IMR-90 (cell line): Measurements from ENCODE around the gene MUC5B. TPM values are rescaled to one million over a fixed set of nuclear protein-coding genes. Genes with fewer than 3 reads are reported as not detected.

Source experiments
- ATAC-seq: fragments of 200-7000 bp; cut with Tn5 transposase; 2 replicates; pipeline ENCODE4 v1.9.1; 2020; ENCODE audit warnings: low read depth, mild to moderate bottlenecking, moderate library complexity
- BruUV-seq: library from RNA; stranded (reverse); fragments of 400-500 nt; replicated peaks from 2 replicates; lab custom pipeline; 2021; lab: Mats Ljungman, UMichigan
- CTCF ChIA-PET: fragments of 300-600 bp; formaldehyde crosslinking; extraction: SDS; loops from one replicate; lab custom pipeline; 2021; ENCODE audit warnings: antibody characterized with exemption; lab: Yijun Ruan, JAX
- POLR2A ChIA-PET: fragments of 300-600 bp; sonication (Branson Sonifier 250); formaldehyde crosslinking; loops from one replicate; lab custom pipeline; 2022; ENCODE audit warnings: antibody characterized with exemption; ENCODE audit not compliant: unreplicated experiment; lab: Charles Lee
- DNase-seq: peaks from one replicate; pipeline ENCODE4 v3.0.0; 2013
- H2AFZ ChIP-seq: replicated peaks from 2 replicates; pipeline ENCODE3; 2013; ENCODE audit warnings: low read length, mild to moderate bottlenecking; ENCODE audit not compliant: poor library complexity
- H2AK5ac ChIP-seq: 2 replicates; pipeline ENCODE4 v1.6.1; 2013; ENCODE audit warnings: low read depth, low read length, inconsistent platforms
- H2AK9ac ChIP-seq: replicated peaks from 2 replicates; pipeline ENCODE3; 2013; ENCODE audit warnings: mild to moderate bottlenecking, low read depth, low read length, moderate library complexity; ENCODE audit not compliant: poor library complexity
- H2BK120ac ChIP-seq: 2 replicates; pipeline ENCODE4 v1.6.1; 2013; ENCODE audit warnings: low read depth, low read length, inconsistent platforms
- H2BK15ac ChIP-seq: 3 replicates; pipeline ENCODE4 v1.6.1; 2013; ENCODE audit warnings: low read depth, low read length, inconsistent platforms
- H2BK20ac ChIP-seq: 2 replicates; pipeline ENCODE4 v1.6.1; 2013; ENCODE audit warnings: low read depth, mild to moderate bottlenecking, inconsistent platforms, low read length, moderate library complexity
- H2BK5ac ChIP-seq: 2 replicates; pipeline ENCODE4 v1.6.1; 2013; ENCODE audit warnings: mild to moderate bottlenecking, low read depth, low read length, inconsistent platforms; ENCODE audit not compliant: poor library complexity, severe bottlenecking
- H3K14ac ChIP-seq: replicated peaks from 2 replicates; pipeline ENCODE4 v1.6.1; 2013; ENCODE audit warnings: low read depth, low read length, inconsistent platforms
- H3K18ac ChIP-seq: 2 replicates; pipeline ENCODE4 v1.6.1; 2013; ENCODE audit warnings: low read depth, low read length, control low read depth
- H3K23ac ChIP-seq: 2 replicates; pipeline ENCODE4 v1.6.1; 2013; ENCODE audit warnings: low read depth, low read length, inconsistent platforms
- H3K27ac ChIP-seq: 2 replicates; pipeline ENCODE4 v1.5.1; 2013; ENCODE audit warnings: mild to moderate bottlenecking, control low read depth, low read length; ENCODE audit not compliant: insufficient read depth
- H3K27me3 ChIP-seq: 2 replicates; pipeline ENCODE4 v1.6.1; 2013; ENCODE audit warnings: low read length; ENCODE audit not compliant: control insufficient read depth, insufficient read depth
- H3K36me3 ChIP-seq: 2 replicates; pipeline ENCODE4 v1.6.1; 2013; ENCODE audit warnings: low read length, mixed read lengths; ENCODE audit not compliant: control insufficient read depth, insufficient read depth
- H3K4ac ChIP-seq: 2 replicates; pipeline ENCODE4 v1.6.1; 2013; ENCODE audit warnings: low read depth, low read length, inconsistent platforms
- H3K4me1 ChIP-seq: 2 replicates; pipeline ENCODE4 v1.6.1; 2013; ENCODE audit warnings: low read length, mixed read lengths; ENCODE audit not compliant: control insufficient read depth, insufficient read depth
- H3K4me2 ChIP-seq: 2 replicates; pipeline ENCODE4 v1.6.1; 2013; ENCODE audit warnings: low read depth, mild to moderate bottlenecking, control low read depth, low read length, moderate library complexity
- H3K4me3 ChIP-seq: 2 replicates; pipeline ENCODE4 v1.5.1; 2013; ENCODE audit warnings: low read depth, mild to moderate bottlenecking, control low read depth, low read length, moderate library complexity; ENCODE audit not compliant: insufficient read depth
- H3K56ac ChIP-seq: 2 replicates; pipeline ENCODE4 v1.6.1; 2013; ENCODE audit warnings: low read length, inconsistent platforms; ENCODE audit not compliant: insufficient read depth; ENCODE audit errors: extremely low read depth
- H3K79me1 ChIP-seq, 2 experiments: 2 replicates each; pipeline ENCODE4 v1.6.1; 2013; ENCODE audit warnings: low read length in 2 of 2, inconsistent platforms in 1 of 2, low read depth in 1 of 2
- H3K9ac ChIP-seq: 2 replicates; pipeline ENCODE4 v1.6.1; 2013; ENCODE audit warnings: low read depth, low read length, control low read depth
- H3K9me1 ChIP-seq: 2 replicates; pipeline ENCODE4 v1.6.1; 2013; ENCODE audit warnings: low read length, inconsistent platforms; ENCODE audit not compliant: insufficient read depth
- H3K9me3 ChIP-seq: 2 replicates; pipeline ENCODE4 v1.6.1; 2013; ENCODE audit warnings: low read length; ENCODE audit not compliant: control insufficient read depth, insufficient read depth
- H4K20me1 ChIP-seq: 2 replicates; pipeline ENCODE4 v1.6.1; 2013; ENCODE audit warnings: low read length, inconsistent platforms; ENCODE audit not compliant: insufficient read depth
- H4K5ac ChIP-seq: 2 replicates; pipeline ENCODE4 v1.6.1; 2013; ENCODE audit warnings: mild to moderate bottlenecking, low read depth, low read length, control low read depth
- H4K8ac ChIP-seq, 2 experiments: 2 replicates each; pipeline ENCODE4 v1.6.1; 2013; ENCODE audit warnings: low read depth in 2 of 2, low read length in 2 of 2, control low read depth in 1 of 2, inconsistent platforms in 1 of 2
- H4K91ac ChIP-seq: 2 replicates; pipeline ENCODE4 v1.6.1; 2013; ENCODE audit warnings: low read depth, low read length, inconsistent platforms; ENCODE audit not compliant: insufficient read depth
- MXI1 ChIP-seq: IDR thresholded peaks from 2 replicates; pipeline ENCODE4 v1.6.1; 2012; ENCODE audit warnings: low read depth, mild to moderate bottlenecking, low read length, moderate library complexity, borderline replicate concordance
- WGBS, 2 experiments: methylation state at CpG; one replicate each; pipeline versions ENCODE4 v1.1.5 to v1.1.7; 2013; ENCODE audit warnings: missing lambda C conversion rate in 2 of 2; ENCODE audit not compliant: insufficient read length in 1 of 2; ENCODE audit errors: extremely low coverage in 2 of 2; 5-methylcytosine and 5-hydroxymethylcytosine counted together
- dilution Hi-C: fragments of 300-500 bp; cut with HindIII; formaldehyde crosslinking; loops from one replicate; pipeline ENCODE4 v1.14.3; 2018; ENCODE audit warnings: low sequenced_read_pairs; ENCODE audit not compliant: unreplicated experiment
- in situ Hi-C: fragments of 300-500 bp; cut with MboI; formaldehyde crosslinking; loops from 3 replicates; pipeline ENCODE4 v1.14.3; 2019; ENCODE audit warnings: low sequenced_read_pairs, inconsistent platforms, mixed read lengths
- intact Hi-C: fragments of 100-400 bp; cut with micrococcal nuclease; formaldehyde crosslinking; loops from 2 replicates; pipeline ENCODE4 v1.10.0; 2022
- polyA plus RNA-seq, 3 experiments: library from polyadenylated mRNA; depleted of rRNA; stranded (reverse); fragments of >200 nt; gene quantifications; 2 replicates each; pipeline ENCODE4 v1.2.3, GENCODE V29; 2012; ENCODE audit warnings: low replicate concordance in 1 of 3
- total RNA-seq: library from RNA; depleted of rRNA; stranded (reverse); fragments of >200 nt; gene quantifications from 2 replicates; pipeline ENCODE4 v1.2.3, GENCODE V29; 2012

Gene MUC5B
- total and polyA plus RNA-seq, 2 of the 4 experiments (the other 2 are of a cell fraction) = not detected

DNA sequence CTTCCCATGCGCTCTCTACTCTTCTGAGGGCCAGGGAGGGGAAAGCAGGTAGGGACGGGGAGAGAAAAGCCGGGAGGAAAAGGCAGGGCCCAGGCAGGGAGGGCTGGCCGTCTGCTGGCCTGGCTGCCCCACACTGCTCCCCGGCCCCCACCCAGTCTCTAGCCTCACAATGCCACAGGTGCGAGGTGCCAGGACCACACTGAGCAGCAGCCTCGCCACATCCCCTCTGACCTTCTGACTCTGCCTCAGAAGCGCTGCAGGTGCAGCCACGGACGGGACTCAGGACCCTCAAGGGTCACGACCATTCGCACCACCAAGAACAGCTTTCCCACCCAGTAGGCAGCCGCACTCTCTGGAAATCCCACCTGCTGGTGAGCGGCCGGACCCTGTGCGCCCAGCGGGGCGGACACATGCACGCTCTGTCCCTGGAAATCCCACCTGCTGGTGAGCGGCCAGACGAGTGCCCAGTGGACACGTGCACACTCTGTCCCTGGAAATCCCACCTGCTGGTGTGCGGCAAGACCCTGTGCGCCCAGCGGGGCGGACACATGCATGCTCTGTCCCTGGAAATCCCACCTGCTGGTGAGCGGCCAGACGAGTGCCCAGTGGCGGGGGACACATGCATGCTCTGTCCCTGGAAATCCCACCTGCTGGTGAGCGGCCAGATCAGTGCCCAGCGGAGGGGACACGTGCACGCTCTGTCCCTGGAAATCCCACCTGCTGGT is 66.5 kb downstream of the MUC5B start:
- Histone ChIP-seq H3K79me1 (peaks cover 11 to 45% of the 10 kb centered on the region in 2 experiments; a peak in 3 of 4 replicates), H3K36me3 (peaks cover 68% of the 10 kb centered on the region), H3K27ac (no peak overlapping the region), H3K4me2 (no peak overlapping the region), H2BK5ac (no peak overlapping the region), H3K4me3 (no peak overlapping the region), H4K91ac (no peak overlapping the region), H2BK20ac (no peak overlapping the region), H2AK9ac (no peak overlapping the region), H2BK15ac (no peak overlapping the region), H3K56ac (no peak overlapping the region), H3K18ac (no peak overlapping the region), H2AFZ (no peak overlapping the region), H2BK120ac (no peak overlapping the region), H3K9ac (no peak overlapping the region), H3K14ac (no peak overlapping the region), H3K4me1 (no peaks in the 10 kb centered on the region), H3K4ac (no peak overlapping the region), H4K20me1 (peaks cover 29% of the 10 kb centered on the region), H3K9me1 (no peaks in the 10 kb centered on the region), H3K9me3 (no peaks in the 10 kb centered on the region), H4K5ac (no peak overlapping the region), H3K27me3 (no peaks in the 10 kb centered on the region), H2AK5ac (no peak overlapping the region), H4K8ac (no peak overlapping the region), H3K23ac (no peak overlapping the region)
- POLR2A ChIA-PET = no interaction called here
- WGBS, 2 experiments = 99% methylated on average over 17 of the region's 33 CpGs; no CpG with 5 or more reads in 1 of the 2 experiments
- BruUV-seq = no TSS peak
- TF ChIP-seq MXI1 = no peak
- DNase-seq (no peak), ATAC-seq (no peak)
- intact Hi-C loops = no loop called here
- CTCF ChIA-PET = no interaction called here
- in situ Hi-C loops = no loop called here
- dilution Hi-C loops = no loop called here
